ENCODE data around the gene CCER1. TPM values are rescaled to one million over a fixed set of nuclear protein-coding genes. Genes with fewer than 3 reads are reported as not detected.

Gene CCER1
- polyA plus RNA-seq, 1 experiment, result not detected

DNA sequence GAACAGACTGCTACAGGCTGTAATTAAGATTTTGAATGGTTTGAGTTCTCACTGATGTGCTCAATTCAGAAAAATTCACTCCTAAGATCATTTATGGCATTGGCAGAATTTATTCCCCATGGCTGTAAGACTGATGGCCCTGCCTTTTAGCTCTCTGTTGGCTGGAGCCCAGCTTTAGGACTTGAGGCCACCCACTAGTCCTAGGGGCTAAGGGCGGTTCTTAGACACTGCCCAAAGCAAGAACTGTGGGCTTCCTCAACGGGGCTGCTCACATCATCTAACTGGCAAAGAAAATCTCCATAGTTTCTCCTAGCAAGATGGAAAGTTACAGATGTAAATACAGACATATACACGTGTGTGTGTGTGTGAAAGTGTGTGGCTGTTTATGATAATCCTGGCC is 3.4 kb upstream of the CCER1 start:
- H3K27me3 ChIP-seq (ENCODE audit: control insufficient read depth, insufficient read depth, low read length), result no peaks in the 10 kb centered on the region
- TF ChIP-seq, protein P1, sequence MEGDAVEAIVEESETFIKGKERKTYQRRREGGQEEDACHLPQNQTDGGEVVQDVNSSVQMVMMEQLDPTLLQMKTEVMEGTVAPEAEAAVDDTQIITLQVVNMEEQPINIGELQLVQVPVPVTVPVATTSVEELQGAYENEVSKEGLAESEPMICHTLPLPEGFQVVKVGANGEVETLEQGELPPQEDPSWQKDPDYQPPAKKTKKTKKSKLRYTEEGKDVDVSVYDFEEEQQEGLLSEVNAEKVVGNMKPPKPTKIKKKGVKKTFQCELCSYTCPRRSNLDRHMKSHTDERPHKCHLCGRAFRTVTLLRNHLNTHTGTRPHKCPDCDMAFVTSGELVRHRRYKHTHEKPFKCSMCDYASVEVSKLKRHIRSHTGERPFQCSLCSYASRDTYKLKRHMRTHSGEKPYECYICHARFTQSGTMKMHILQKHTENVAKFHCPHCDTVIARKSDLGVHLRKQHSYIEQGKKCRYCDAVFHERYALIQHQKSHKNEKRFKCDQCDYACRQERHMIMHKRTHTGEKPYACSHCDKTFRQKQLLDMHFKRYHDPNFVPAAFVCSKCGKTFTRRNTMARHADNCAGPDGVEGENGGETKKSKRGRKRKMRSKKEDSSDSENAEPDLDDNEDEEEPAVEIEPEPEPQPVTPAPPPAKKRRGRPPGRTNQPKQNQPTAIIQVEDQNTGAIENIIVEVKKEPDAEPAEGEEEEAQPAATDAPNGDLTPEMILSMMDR (IDR thresholded peaks at IDR 0.05; ENCODE audit: low read depth, low read length), result no peak
- no peak overlapping the region for H3K27ac ChIP-seq (ENCODE audit: low read depth, low read length)
- peaks cover 16% of the 10 kb centered on the region for H3K9me3 ChIP-seq (ENCODE audit: control insufficient read depth, insufficient read depth, low read length)
- H3K4me3 ChIP-seq (ENCODE audit: low read depth, low read length), result no peak overlapping the region
- ChIA-PET POLR2A (no interaction called here), CTCF (interaction anchor here (0.6 to 2.3 kb wide), 18 partner anchors 10 to 444 kb away, joined by 3 to 18 read pairs (median 4); partner anchors contain the start of gene LUM)
- DNase-seq (ENCODE audit: low read depth, low spot score), result no peak

- no peak for DNase-seq (ENCODE audit: low read depth, low spot score)
- Histone ChIP-seq H3K27me3 (ENCODE audit: control insufficient read depth, insufficient read depth, low read length) (no peaks in the 10 kb centered on the region), H3K4me3 (ENCODE audit: low read depth, low read length) (no peak overlapping the region), H3K27ac (ENCODE audit: low read depth, low read length) (no peak overlapping the region), H3K9me3 (ENCODE audit: control insufficient read depth, insufficient read depth, low read length) (peaks cover 16% of the 10 kb centered on the region)
- ChIA-PET POLR2A (no interaction called here), CTCF (no interaction called here)
- TF ChIP-seq, protein P1 (IDR thresholded peaks at IDR 0.05; ENCODE audit: low read depth, low read length), result no peak
These were observed 548 bp downstream of the CCER1 start for GRCh38 chr12:90954428-90954827.

GRCh38 chr12:90953956-90954421 is 987 bp downstream of the CCER1 start:
- no peak for DNase-seq (ENCODE audit: low read depth, low spot score)
- H3K9me3 ChIP-seq (ENCODE audit: control insufficient read depth, insufficient read depth, low read length), result peaks cover 16% of the 10 kb centered on the region
- CTCF ChIA-PET, result interaction anchor here (0.9 to 1.6 kb wide), 2 partner anchors 11 to 408 kb away, joined by 5 to 6 read pairs; no protein-coding TSS in a partner anchor
- H3K4me3 ChIP-seq (ENCODE audit: low read depth, low read length), result no peak overlapping the region
- H3K27ac ChIP-seq (ENCODE audit: low read depth, low read length), result no peak overlapping the region
- POLR2A ChIA-PET, result no interaction called here
- no peaks in the 10 kb centered on the region for H3K27me3 ChIP-seq (ENCODE audit: control insufficient read depth, insufficient read depth, low read length)
- TF ChIP-seq, protein P1 (IDR thresholded peaks at IDR 0.05; ENCODE audit: low read depth, low read length), result no peak

DNA sequence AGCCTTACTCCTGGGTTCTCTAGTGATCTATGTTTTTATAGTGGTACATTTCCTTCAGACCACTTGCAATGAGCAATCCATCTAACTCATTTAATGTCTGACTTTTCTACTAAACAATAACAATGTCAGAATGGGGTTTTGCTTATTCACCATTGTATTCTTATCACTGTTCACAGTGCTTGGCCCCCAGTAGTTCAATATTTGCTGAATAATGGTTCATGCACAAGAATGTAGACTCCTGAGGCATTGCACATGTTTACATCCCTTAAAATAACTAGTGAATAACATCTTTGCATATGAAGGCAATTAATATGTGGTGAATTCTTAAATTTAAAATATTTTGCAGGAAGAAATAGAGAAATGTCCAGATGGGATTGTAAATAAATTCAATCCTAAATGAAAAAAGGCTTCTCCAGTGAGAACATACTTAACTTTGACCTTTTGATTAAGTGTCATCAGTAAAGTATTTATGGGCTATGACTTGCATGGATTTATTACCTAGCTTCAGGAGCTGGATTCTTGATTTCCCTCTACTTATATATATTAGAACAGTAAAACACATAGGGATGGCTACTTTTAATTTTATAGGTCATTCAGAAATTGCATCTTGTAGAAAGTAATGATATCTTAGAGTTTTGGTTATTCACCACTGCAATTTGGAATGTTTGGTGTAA is 3.4 kb downstream of the CCER1 start:
- TF ChIP-seq, protein P1 (IDR thresholded peaks at IDR 0.05; ENCODE audit: low read depth, low read length), result no peak
- POLR2A ChIA-PET, result no interaction called here
- Histone ChIP-seq H3K9me3 (ENCODE audit: control insufficient read depth, insufficient read depth, low read length) (peaks cover 16% of the 10 kb centered on the region), H3K27ac (ENCODE audit: low read depth, low read length) (no peak overlapping the region), H3K4me3 (ENCODE audit: low read depth, low read length) (no peak overlapping the region), H3K27me3 (ENCODE audit: control insufficient read depth, insufficient read depth, low read length) (no peaks in the 10 kb centered on the region)
- CTCF ChIA-PET, result interaction anchor here (0.7 to 3.2 kb wide), 3 partner anchors 10 to 97 kb away, joined by 3 to 9 read pairs (median 3); no protein-coding TSS in a partner anchor
- DNase-seq (ENCODE audit: low read depth, low spot score), result no peak

DNA sequence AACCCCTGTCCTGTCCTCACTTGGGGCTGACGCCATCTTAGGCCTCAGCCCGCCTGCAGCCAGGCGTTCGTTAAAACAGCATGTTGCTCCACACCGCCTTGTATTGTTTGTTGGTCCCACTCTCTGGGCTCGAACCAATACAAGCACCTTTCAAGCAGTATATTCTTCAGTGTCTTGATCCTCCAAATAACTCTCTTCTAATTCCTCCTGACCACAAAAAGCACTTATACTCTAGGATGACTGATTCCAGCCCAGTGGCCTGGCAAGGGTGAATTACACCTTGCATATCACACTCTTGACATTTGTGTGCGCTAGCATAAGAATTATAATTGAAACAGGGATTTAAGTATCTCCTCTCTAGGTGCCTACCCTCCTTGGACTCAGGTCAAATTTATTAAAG is 7.1 kb downstream of the CCER1 start:
- ChIA-PET POLR2A (no interaction called here), CTCF (interaction anchor here (1.7 to 2.6 kb wide), 2 partner anchors 11 to 419 kb away, joined by 4 to 7 read pairs; no protein-coding TSS in a partner anchor)
- TF ChIP-seq, protein P1 (IDR thresholded peaks at IDR 0.05; ENCODE audit: low read depth, low read length), result no peak
- H3K27me3 ChIP-seq (ENCODE audit: control insufficient read depth, insufficient read depth, low read length), result no peaks in the 10 kb centered on the region
- H3K27ac ChIP-seq (ENCODE audit: low read depth, low read length), result no peak overlapping the region
- H3K9me3 ChIP-seq (ENCODE audit: control insufficient read depth, insufficient read depth, low read length), result no peaks in the 10 kb centered on the region
- no peak overlapping the region for H3K4me3 ChIP-seq (ENCODE audit: low read depth, low read length)
- no peak for DNase-seq (ENCODE audit: low read depth, low spot score)
